HCT116 (cell line): Measurements from ENCODE around the gene PDE12. TPM values are rescaled to one million over a fixed set of nuclear protein-coding genes. Genes with fewer than 3 reads are reported as not detected.

Source experiments
- ATAC-seq: fragments of 200-7000 bp; cut with Tn5 transposase; 2 replicates; pipeline ENCODE4 v1.9.1; 2020; ENCODE audit warnings: mild to moderate bottlenecking, moderate library complexity
- BruUV-seq: library from RNA; stranded (reverse); fragments of 400-500 nt; replicated peaks from 2 replicates; lab custom pipeline; 2021; lab: Mats Ljungman, UMichigan
- CTCF ChIA-PET: fragments of 300-600 bp; sonication (Branson Sonifier 250); formaldehyde crosslinking; loops from one replicate; lab custom pipeline; 2021; ENCODE audit warnings: antibody characterized with exemption; lab: Charles Lee
- POLR2A ChIA-PET: fragments of 300-600, 350-600 bp; sonication (Branson Sonifier 250); formaldehyde crosslinking; loops from one replicate; lab custom pipeline; 2021; ENCODE audit warnings: antibody characterized with exemption; lab: Charles Lee
- RAD21 ChIA-PET, 2 experiments: fragments of 300-600 bp; sonication (Branson Sonifier 250); formaldehyde crosslinking; loops; one replicate each; lab custom pipeline; 2023; ENCODE audit warnings: low total read pairs in 2 of 2; ENCODE audit not compliant: uncharacterized antibody in 2 of 2, unreplicated experiment in 2 of 2, low non-redundant PET in 1 of 2; lab: Charles Lee
- DNase-seq: peaks from one replicate; pipeline ENCODE4 v3.0.0-alpha.2; 2010; ENCODE audit warnings: low read depth, low spot score
- H2AFZ ChIP-seq: fragments of 200-600 bp; shearing (Covaris generic), sonication (generic); 2 replicates; pipeline ENCODE4 v1.6.1; 2017; ENCODE audit warnings: low read depth, mixed run types, mixed read lengths, antibody characterized with exemption, low read length; ENCODE audit not compliant: poor library complexity, severe bottlenecking
- H3K27ac ChIP-seq: 2 replicates; pipeline ENCODE4 v1.5.1; 2012; ENCODE audit warnings: low read depth, low read length
- H3K27me3 ChIP-seq: fragments of 200-600 bp; sonication (generic); 2 replicates; pipeline ENCODE4 v1.6.1; 2016; ENCODE audit warnings: mixed run types, low read length, mixed read lengths; ENCODE audit not compliant: insufficient read depth
- H3K36me3 ChIP-seq, 2 experiments: fragments of 200-500 bp in 1 of 2; fragments of 200-600 bp in 1 of 2; sonication (Bioruptor generic) in 1 of 2; sonication (generic) in 1 of 2; 2 replicates each; pipeline versions ENCODE4 v1.5.1 to v1.6.1; 2014 to 2016; ENCODE audit warnings: low read length in 2 of 2, inconsistent platforms in 1 of 2, mixed read lengths in 1 of 2, mixed run types in 1 of 2; ENCODE audit not compliant: insufficient read depth in 2 of 2, control insufficient read depth in 1 of 2
- H3K4me1 ChIP-seq, 2 experiments: fragments of 200-600 bp in 1 of 2; sonication (generic) in 1 of 2; 2 replicates each; pipeline versions ENCODE4 v1.5.1 to v1.6.1; 2012 to 2017; ENCODE audit warnings: low read length in 2 of 2, inconsistent platforms in 1 of 2, mild to moderate bottlenecking in 1 of 2, mixed read lengths in 1 of 2, mixed run types in 1 of 2, moderate library complexity in 1 of 2; ENCODE audit not compliant: insufficient read depth in 2 of 2, control insufficient read depth in 1 of 2
- H3K4me2 ChIP-seq: fragments of 200-600 bp; sonication (generic); 2 replicates; pipeline ENCODE4 v1.6.1; 2017; ENCODE audit warnings: mixed run types, low read length, mixed read lengths
- H3K4me3 ChIP-seq, 2 experiments: fragments of 200-600 bp in 1 of 2; sonication (generic) in 1 of 2; replicated peaks in 1 of 2; 2 replicates each; pipeline ENCODE4 v1.5.1; 2011 to 2016; ENCODE audit warnings: low read length in 2 of 2, control low read depth in 1 of 2, low read depth in 1 of 2, mild to moderate bottlenecking in 1 of 2, mixed read lengths in 1 of 2, mixed run types in 1 of 2
- H3K79me2 ChIP-seq: fragments of 200-600 bp; sonication (generic); 2 replicates; pipeline ENCODE4 v1.6.1; 2017; ENCODE audit warnings: mild to moderate bottlenecking, mixed run types, low read length, moderate library complexity, mixed read lengths; ENCODE audit not compliant: insufficient read depth
- H3K9ac ChIP-seq: fragments of 200-600 bp; sonication (generic); 2 replicates; pipeline ENCODE4 v1.6.1; 2016; ENCODE audit warnings: low read length, mixed read lengths
- H3K9me2 ChIP-seq: fragments of 200-600 bp; sonication (generic), shearing (Covaris generic); 2 replicates; pipeline ENCODE4 v1.6.1; 2017; ENCODE audit warnings: mixed run types, mild to moderate bottlenecking, moderate library complexity; ENCODE audit not compliant: insufficient read depth
- H3K9me3 ChIP-seq, 2 experiments: fragments of 200-500 bp in 1 of 2; fragments of 200-600 bp in 1 of 2; sonication (Bioruptor generic) in 1 of 2; sonication (generic) in 1 of 2; 2 replicates each; pipeline ENCODE4 v1.6.1; 2014 to 2017; ENCODE audit warnings: low read length in 2 of 2, mixed read lengths in 2 of 2, inconsistent platforms in 1 of 2, low read depth in 1 of 2, mild to moderate bottlenecking in 1 of 2, mixed run types in 1 of 2, moderate library complexity in 1 of 2; ENCODE audit not compliant: control insufficient read depth in 1 of 2, insufficient read depth in 1 of 2
- H4K20me1 ChIP-seq: fragments of 200-600 bp; sonication (generic), shearing (Covaris generic); 2 replicates; pipeline ENCODE4 v1.6.1; 2017; ENCODE audit warnings: mixed run types, mild to moderate bottlenecking, moderate library complexity; ENCODE audit not compliant: insufficient read depth
- CBX3 ChIP-seq: IDR thresholded peaks from 2 replicates; pipeline ENCODE4 v1.6.1; 2012; ENCODE audit warnings: low read depth
- CEBPB ChIP-seq: IDR thresholded peaks from 2 replicates; pipeline ENCODE4 v1.6.1; 2012; ENCODE audit warnings: low read depth
- EGR1 ChIP-seq: IDR thresholded peaks from 2 replicates; pipeline ENCODE4 v1.6.1; 2012; ENCODE audit warnings: low read depth
- ELF1 ChIP-seq: IDR thresholded peaks from 2 replicates; pipeline ENCODE4 v1.6.1; 2012; ENCODE audit warnings: low read depth, borderline replicate concordance
- EZH2 ChIP-seq: fragments of 200-600 bp; sonication (generic); IDR thresholded peaks from 2 replicates; pipeline ENCODE4 v1.6.1; 2017; ENCODE audit warnings: antibody characterized with exemption, mixed run types
- EZH2phosphoT487 ChIP-seq: fragments of 200-600 bp; IDR thresholded peaks from 2 replicates; pipeline ENCODE4 v1.6.1; 2018; ENCODE audit warnings: antibody characterized with exemption, borderline replicate concordance
- JUND ChIP-seq: IDR thresholded peaks from 2 replicates; pipeline ENCODE4 v1.6.1; 2012
- MAX ChIP-seq: IDR thresholded peaks from 2 replicates; pipeline ENCODE4 v1.6.1; 2012
- RAD21 ChIP-seq: IDR thresholded peaks from 2 replicates; pipeline ENCODE4 v1.6.1; 2012; ENCODE audit warnings: low read depth, mild to moderate bottlenecking
- SIN3A ChIP-seq: IDR thresholded peaks from 2 replicates; pipeline ENCODE4 v1.6.1; 2012; ENCODE audit warnings: low read depth
- SP1 ChIP-seq: IDR thresholded peaks from 2 replicates; pipeline ENCODE4 v1.6.1; 2012; ENCODE audit warnings: low read depth
- YY1 ChIP-seq: IDR thresholded peaks from 2 replicates; pipeline ENCODE4 v1.6.1; 2011; ENCODE audit warnings: low read length, low read depth, moderate library complexity, mild to moderate bottlenecking; ENCODE audit not compliant: insufficient replicate concordance; ENCODE audit errors: extremely low read depth
- ZFX ChIP-seq: fragments of 450-650 bp; IDR thresholded peaks from 2 replicates; pipeline ENCODE4 v1.6.1; 2017
- ZNF274 ChIP-seq: fragments of 200-500 bp; sonication (Bioruptor generic); IDR thresholded peaks from 2 replicates; pipeline ENCODE4 v1.6.1; 2014; ENCODE audit warnings: mild to moderate bottlenecking, low read depth, low read length, inconsistent platforms
- intact Hi-C: fragments of 100-400 bp; cut with micrococcal nuclease; formaldehyde crosslinking; loops from 2 replicates; pipeline ENCODE4 v1.10.0; 2022
- total RNA-seq: library from RNA; stranded (reverse); gene quantifications from one replicate; pipeline ENCODE4 v1.2.1, GENCODE V29; 2021; ENCODE audit not compliant: unreplicated experiment
- TF ChIP-seq, protein P1 (sequence below): IDR thresholded peaks from 2 replicates; pipeline ENCODE4 v1.6.1; 2012; ENCODE audit warnings: low read depth
- TF ChIP-seq, protein P2 (sequence below): IDR thresholded peaks from 2 replicates; pipeline ENCODE4 v1.6.1; 2012

PDE12 gene
- total RNA-seq, 1 experiment from 2014 or later, result 28.3 TPM

DNA sequence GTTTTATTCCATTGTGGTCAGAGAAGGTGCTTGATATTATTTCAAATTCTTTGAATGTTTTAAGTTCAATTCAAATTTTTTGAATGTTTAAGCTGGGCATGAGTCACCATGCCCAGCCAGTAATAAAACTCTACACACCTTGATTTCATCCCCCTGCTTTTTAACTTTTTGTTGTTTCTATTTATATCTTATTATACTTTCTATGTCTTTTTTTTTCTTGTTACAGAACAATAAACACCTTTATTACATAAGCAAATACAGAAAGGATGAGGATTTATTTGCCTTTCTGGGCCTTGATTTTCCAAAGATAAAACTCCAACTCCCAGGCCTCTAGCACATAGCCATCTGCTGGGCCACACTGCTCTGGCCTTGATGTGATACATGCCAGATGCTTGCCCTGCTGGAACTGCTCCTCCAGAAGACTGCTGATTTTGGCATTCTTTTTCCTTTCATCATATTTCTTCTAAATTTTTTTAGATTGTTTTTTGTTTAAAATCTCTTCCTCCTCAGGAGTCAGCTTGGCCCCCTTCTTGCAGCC is 25.9 kb upstream of the PDE12 start (continued):
- TF ChIP-seq, protein P1, sequence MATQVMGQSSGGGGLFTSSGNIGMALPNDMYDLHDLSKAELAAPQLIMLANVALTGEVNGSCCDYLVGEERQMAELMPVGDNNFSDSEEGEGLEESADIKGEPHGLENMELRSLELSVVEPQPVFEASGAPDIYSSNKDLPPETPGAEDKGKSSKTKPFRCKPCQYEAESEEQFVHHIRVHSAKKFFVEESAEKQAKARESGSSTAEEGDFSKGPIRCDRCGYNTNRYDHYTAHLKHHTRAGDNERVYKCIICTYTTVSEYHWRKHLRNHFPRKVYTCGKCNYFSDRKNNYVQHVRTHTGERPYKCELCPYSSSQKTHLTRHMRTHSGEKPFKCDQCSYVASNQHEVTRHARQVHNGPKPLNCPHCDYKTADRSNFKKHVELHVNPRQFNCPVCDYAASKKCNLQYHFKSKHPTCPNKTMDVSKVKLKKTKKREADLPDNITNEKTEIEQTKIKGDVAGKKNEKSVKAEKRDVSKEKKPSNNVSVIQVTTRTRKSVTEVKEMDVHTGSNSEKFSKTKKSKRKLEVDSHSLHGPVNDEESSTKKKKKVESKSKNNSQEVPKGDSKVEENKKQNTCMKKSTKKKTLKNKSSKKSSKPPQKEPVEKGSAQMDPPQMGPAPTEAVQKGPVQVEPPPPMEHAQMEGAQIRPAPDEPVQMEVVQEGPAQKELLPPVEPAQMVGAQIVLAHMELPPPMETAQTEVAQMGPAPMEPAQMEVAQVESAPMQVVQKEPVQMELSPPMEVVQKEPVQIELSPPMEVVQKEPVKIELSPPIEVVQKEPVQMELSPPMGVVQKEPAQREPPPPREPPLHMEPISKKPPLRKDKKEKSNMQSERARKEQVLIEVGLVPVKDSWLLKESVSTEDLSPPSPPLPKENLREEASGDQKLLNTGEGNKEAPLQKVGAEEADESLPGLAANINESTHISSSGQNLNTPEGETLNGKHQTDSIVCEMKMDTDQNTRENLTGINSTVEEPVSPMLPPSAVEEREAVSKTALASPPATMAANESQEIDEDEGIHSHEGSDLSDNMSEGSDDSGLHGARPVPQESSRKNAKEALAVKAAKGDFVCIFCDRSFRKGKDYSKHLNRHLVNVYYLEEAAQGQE, result no peak
- TF ChIP-seq CBX3, result no peak
- no peak for TF ChIP-seq JUND
- no peak for TF ChIP-seq EZH2
- no peak for TF ChIP-seq ZNF274
- no peak for TF ChIP-seq CEBPB
- TF ChIP-seq YY1, result no peak
- TF ChIP-seq SIN3A, result no peak
- TF ChIP-seq, protein P2, sequence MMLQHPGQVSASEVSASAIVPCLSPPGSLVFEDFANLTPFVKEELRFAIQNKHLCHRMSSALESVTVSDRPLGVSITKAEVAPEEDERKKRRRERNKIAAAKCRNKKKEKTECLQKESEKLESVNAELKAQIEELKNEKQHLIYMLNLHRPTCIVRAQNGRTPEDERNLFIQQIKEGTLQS, result no peak
- no peak for TF ChIP-seq RAD21
- TF ChIP-seq ZFX, result no peak
- TF ChIP-seq EGR1, result no peak
- TF ChIP-seq MAX, result no peak
- TF ChIP-seq ELF1, result no peak

DNA sequence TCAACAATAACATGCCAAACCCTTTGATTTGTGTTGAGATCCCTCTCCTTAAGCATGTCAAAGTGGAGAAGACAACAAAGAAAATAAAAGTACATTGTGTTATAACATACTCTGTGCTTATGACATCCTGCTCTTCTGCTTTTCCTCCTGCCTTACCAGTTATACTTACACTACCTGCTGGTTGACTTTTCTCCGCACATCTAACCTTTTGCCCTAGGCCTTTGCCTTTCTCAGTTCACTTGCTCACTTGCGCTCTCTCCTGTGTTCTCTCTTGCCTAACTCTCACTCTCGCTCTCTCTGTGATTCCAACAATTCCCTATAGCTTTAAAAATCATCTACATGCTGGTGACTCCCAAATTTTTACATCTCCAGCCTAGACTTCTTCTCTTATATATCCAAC is 17.6 kb upstream of the PDE12 start:
- no peak for ATAC-seq

More for the DNA sequence above, 17.6 kb upstream of the PDE12 start:
- Histone ChIP-seq H3K9me3 (no peaks in the 10 kb centered on the region), H3K27ac (no peak overlapping the region), H3K4me1 (no peaks in the 10 kb centered on the region), H3K4me3 (no peak overlapping the region), H3K4me2 (no peak overlapping the region), H4K20me1 (no peaks in the 10 kb centered on the region), H3K36me3 (no peaks in the 10 kb centered on the region), H3K79me2 (no peaks in the 10 kb centered on the region), H3K9me2 (no peaks in the 10 kb centered on the region), H3K9ac (no peak overlapping the region), H2AFZ (no peak overlapping the region), H3K27me3 (no peaks in the 10 kb centered on the region)
- CTCF ChIA-PET, result no interaction called here
- POLR2A ChIA-PET, result no interaction called here
- intact Hi-C loops, result no loop called here
- no peak for TF ChIP-seq MAX
- TF ChIP-seq JUND, result no peak
- no peak for TF ChIP-seq EZH2
- TF ChIP-seq, protein P1, result no peak
- no peak for TF ChIP-seq EZH2phosphoT487
- no peak for TF ChIP-seq SP1
- DNase-seq, result no peak
- RAD21 ChIA-PET, result no interaction called here
- BruUV-seq, result no TSS peak
